Stimulated activated CD8-positive, alpha-beta memory T cell treated with anti-CD3 and anti-CD28 coated beads, Interleukin-12 subunit alpha, Interleukin-12 subunit beta, amount 100 ng/mL, for 1 hour (primary cell): ENCODE results near the gene MAP2K1.

Source experiments
- DNase-seq: peaks from one replicate; pipeline ENCODE4 v3.0.0-alpha.2; 2020; ENCODE audit warnings: low read depth

Gene MAP2K1

GRCh38 chr15:66394472-66394871 lies 7.8 kb downstream of the MAP2K1 start:
- DNase-seq: no peak

GRCh38 chr15:66394915-66395314 lies 8.2 kb downstream of the MAP2K1 start:
- no peak for DNase-seq

GRCh38 chr15:66399276-66399675 lies 12.6 kb downstream of the MAP2K1 start:
- DNase-seq: no peak

- DNase-seq: no peak
Observed at GRCh38 chr15:66400351-66400774, 13.7 kb downstream of the MAP2K1 start.

GRCh38 chr15:66401130-66402021 lies 14.7 kb downstream of the MAP2K1 start:
- DNase-seq: no peak

- DNase-seq: no peak
Observed at GRCh38 chr15:66402761-66403284, 16.1 kb downstream of the MAP2K1 start.

- no peak for DNase-seq
Observed at GRCh38 chr15:66403323-66403722, 16.6 kb downstream of the MAP2K1 start.

GRCh38 chr15:66404122-66404521 lies 17.4 kb downstream of the MAP2K1 start:
- DNase-seq: no peak

- no peak for DNase-seq
Observed at GRCh38 chr15:66404532-66404931, 17.8 kb downstream of the MAP2K1 start.

- DNase-seq: no peak
Observed at GRCh38 chr15:66405007-66405406, 18.3 kb downstream of the MAP2K1 start.

GRCh38 chr15:66405615-66406014 lies 18.9 kb downstream of the MAP2K1 start:
- DNase-seq: no peak

GRCh38 chr15:66408254-66408653 lies 21.5 kb downstream of the MAP2K1 start:
- DNase-seq: no peak

- DNase-seq: no peak
Observed at GRCh38 chr15:66408675-66409282, 22.1 kb downstream of the MAP2K1 start.

GRCh38 chr15:66409565-66410108 lies 22.9 kb downstream of the MAP2K1 start:
- DNase-seq: no peak

GRCh38 chr15:66411190-66411589 lies 24.5 kb downstream of the MAP2K1 start:
- DNase-seq: no peak

GRCh38 chr15:66412220-66412619 lies 25.5 kb downstream of the MAP2K1 start:
- DNase-seq: no peak

GRCh38 chr15:66413579-66413978 lies 26.9 kb downstream of the MAP2K1 start:
- DNase-seq: no peak

- DNase-seq: no peak
Observed at GRCh38 chr15:66415360-66415759, 28.6 kb downstream of the MAP2K1 start.

- DNase-seq: no peak
Observed at GRCh38 chr15:66417736-66418135, 31.0 kb downstream of the MAP2K1 start.

- DNase-seq: no peak
Observed at GRCh38 chr15:66419471-66419870, 32.8 kb downstream of the MAP2K1 start.

- DNase-seq: no peak
Observed at GRCh38 chr15:66422347-66422746, 35.6 kb downstream of the MAP2K1 start.

GRCh38 chr15:66423149-66423548 lies 36.4 kb downstream of the MAP2K1 start:
- no peak for DNase-seq
